HepG2 (cell line): ENCODE data around the gene MFN2. TPM values are rescaled to one million over a fixed set of nuclear protein-coding genes. Genes with fewer than 3 reads are reported as not detected.

ENCODE experiments used
- ATAC-seq: fragments of 200-7000 bp; cut with Tn5 transposase; 3 replicates; pipeline ENCODE4 v1.9.1; 2020; ENCODE audit warnings: mild to moderate bottlenecking, moderate library complexity
- BruUV-seq: library from RNA; stranded (reverse); fragments of 400-500 nt; replicated peaks from 2 replicates; lab custom pipeline; 2021; lab: Mats Ljungman, UMichigan
- CTCF ChIA-PET: fragments of 300-600 bp; formaldehyde crosslinking; extraction: SDS; loops from one replicate; lab custom pipeline; 2021; ENCODE audit warnings: low total read pairs, inconsistent platforms, low intra/inter-chr PET ratio; lab: Yijun Ruan, JAX
- POLR2A ChIA-PET: fragments of 350-600 bp; sonication (Branson Sonifier 250); formaldehyde crosslinking; loops from one replicate; lab custom pipeline; 2020; ENCODE audit warnings: antibody characterized with exemption, inconsistent platforms; lab: Yijun Ruan, JAX
- DNase-seq: peaks from one replicate; pipeline ENCODE4 v3.0.0-alpha.2; 2015; ENCODE audit warnings: low spot score
- FAIRE-seq: peaks from 3 replicates; lab custom pipeline; 2011; peaks lifted over from hg19 to GRCh38; lab: Jason Lieb, UNC
- H2AFZ ChIP-seq: one replicate; pipeline ENCODE4 v1.6.1; 2011; ENCODE audit warnings: low read length, inconsistent platforms
- H3K27ac ChIP-seq: fragments of 300-600 bp; 3 replicates; pipeline ENCODE4 v1.8.0; 2011; ENCODE audit warnings: mixed run types, mild to moderate bottlenecking, mixed read lengths, low read length, inconsistent platforms; ENCODE audit not compliant: insufficient read depth; ENCODE audit errors: extremely low read length
- H3K27me3 ChIP-seq, 2 experiments: fragments of 200-600 bp in 1 of 2; 2 replicates in 1 of 2; 3 replicates in 1 of 2; pipeline versions ENCODE4 v1.6.0 to v1.8.0; 2011; ENCODE audit warnings: low read length in 2 of 2, mild to moderate bottlenecking in 2 of 2, moderate library complexity in 2 of 2, inconsistent platforms in 1 of 2; ENCODE audit not compliant: insufficient read depth in 2 of 2, control insufficient read depth in 1 of 2
- H3K36me3 ChIP-seq, 2 experiments: fragments of 200-600 bp in 1 of 2; replicated peaks in 1 of 2; 2 replicates in 1 of 2; 3 replicates in 1 of 2; pipeline versions ENCODE4 v1.5.1 to v1.8.0; 2011; ENCODE audit warnings: low read length in 2 of 2, inconsistent platforms in 1 of 2; ENCODE audit not compliant: insufficient read depth in 2 of 2, control insufficient read depth in 1 of 2
- H3K4me1 ChIP-seq: 2 replicates; pipeline ENCODE4 v1.5.1; 2012; ENCODE audit warnings: low read length, inconsistent platforms; ENCODE audit not compliant: insufficient read depth
- H3K4me2 ChIP-seq: 2 replicates; pipeline ENCODE4 v1.6.0; 2011; ENCODE audit warnings: low read depth, low read length, inconsistent platforms
- H3K4me3 ChIP-seq, 3 experiments: fragments of 200-600 bp in 1 of 3; sonication (generic), shearing (Covaris generic) in 1 of 3; replicated peaks in 1 of 3; 2 replicates each; pipeline ENCODE4 v1.5.1; 2011 to 2016; ENCODE audit warnings: low read length in 3 of 3, inconsistent platforms in 2 of 3, low read depth in 2 of 3, mild to moderate bottlenecking in 2 of 3, control low read depth in 1 of 3, mixed read lengths in 1 of 3; ENCODE audit not compliant: insufficient read depth in 1 of 3
- H3K79me2 ChIP-seq: one replicate; pipeline ENCODE4 v1.6.1; 2011; ENCODE audit warnings: low read length, inconsistent platforms; ENCODE audit not compliant: insufficient read depth
- H3K9ac ChIP-seq: 2 replicates; pipeline ENCODE4 v1.6.0; 2011; ENCODE audit warnings: mild to moderate bottlenecking, low read depth, low read length, inconsistent platforms; ENCODE audit not compliant: insufficient read depth
- H3K9me3 ChIP-seq: 2 replicates; pipeline ENCODE4 v1.5.1; 2012; ENCODE audit warnings: mild to moderate bottlenecking, low read length
- H4K20me1 ChIP-seq: 2 replicates; pipeline ENCODE4 v1.6.0; 2011; ENCODE audit warnings: inconsistent platforms, mild to moderate bottlenecking, low read length, moderate library complexity; ENCODE audit not compliant: insufficient read depth
- AHR ChIP-seq: IDR thresholded peaks from 2 replicates; pipeline ENCODE4 v1.6.1; 2018; ENCODE audit warnings: missing genetic modification reagents, missing compliant biosample characterization
- GZF1 ChIP-seq: sonication (generic); formaldehyde crosslinking; IDR thresholded peaks from 2 replicates; pipeline ENCODE4 v1.5.1; 2020; ENCODE audit warnings: mild to moderate bottlenecking, missing genetic modification reagents
- KDM1A ChIP-seq: IDR thresholded peaks from 2 replicates; pipeline ENCODE4 v1.6.1; 2016; ENCODE audit warnings: missing compliant biosample characterization
- MAFG ChIP-seq: sonication (generic); formaldehyde crosslinking; IDR thresholded peaks from 2 replicates; pipeline ENCODE4 v1.5.1; 2020; ENCODE audit warnings: mild to moderate bottlenecking, missing genetic modification reagents
- ZSCAN31 ChIP-seq: sonication (generic); formaldehyde crosslinking; IDR thresholded peaks from 2 replicates; pipeline ENCODE4 v1.5.0; 2020; ENCODE audit warnings: low read depth, mild to moderate bottlenecking, missing genetic modification reagents
- WGBS: methylation state at CpG from one replicate; pipeline ENCODE4 v1.1.6; 2017; ENCODE audit warnings: low lambda C conversion rate; 5-methylcytosine and 5-hydroxymethylcytosine counted together
- in situ Hi-C: cut with HindIII; loops from 2 replicates; pipeline ENCODE4 v1.10.0; 2017; ENCODE audit warnings: low pct_unique_long_range_greater_than_20kb; ENCODE audit not compliant: extremely low pct_ligation_motif_present
- intact Hi-C: fragments of 100-400 bp; cut with micrococcal nuclease; formaldehyde crosslinking; loops from one replicate; pipeline ENCODE4 v1.10.0; 2022; ENCODE audit not compliant: unreplicated experiment
- polyA plus RNA-seq, 8 experiments: library from polyadenylated mRNA; depleted of rRNA in 3 of 8; stranded (reverse) in 7 of 8; unstranded in 1 of 8; fragments of >200 nt; fragmentation: Illumina TruSeq in 4 of 8; extraction: Trizol in 4 of 8; gene quantifications; 2 replicates each; pipeline versions ENCODE4 v1.2.1 to v1.2.3, GENCODE V29; 2011 to 2016; ENCODE audit warnings: low read depth in 4 of 8, missing spikeins in 1 of 8, mixed read lengths in 1 of 8; ENCODE audit not compliant: insufficient read depth in 1 of 8
- total RNA-seq, 5 experiments: library from RNA; depleted of rRNA; stranded (reverse); fragments of >200 nt; fragmentation: Illumina TruSeq; extraction: Trizol; gene quantifications; 2 replicates each; pipeline ENCODE4 v1.2.3, GENCODE V29; 2016; ENCODE audit warnings: low read depth in 1 of 5
- TF ChIP-seq, protein P1 (sequence below): IDR thresholded peaks from 2 replicates; pipeline ENCODE4 v1.6.1; 2016; ENCODE audit warnings: missing compliant biosample characterization, missing genetic modification reagents, borderline replicate concordance
- TF ChIP-seq, protein P2 (sequence below): IDR thresholded peaks from 2 replicates; pipeline ENCODE4 v1.6.1; 2012; ENCODE audit warnings: low read length, improper control_type of control experiment
- TF ChIP-seq, protein P3 (sequence below): sonication (generic); formaldehyde crosslinking; IDR thresholded peaks from 2 replicates; pipeline ENCODE4 v1.4.0; 2020; ENCODE audit warnings: missing genetic modification reagents, borderline replicate concordance
- TF ChIP-seq, protein P4 (sequence below): sonication (generic); formaldehyde crosslinking; IDR thresholded peaks from 2 replicates; pipeline ENCODE4 v1.4.0; 2020; ENCODE audit warnings: mild to moderate bottlenecking, missing genetic modification reagents, borderline replicate concordance

The MFN2 gene
- total and polyA plus RNA-seq, 2 of the 13 experiments (the other 11 are each of a cell fraction or from before 2014, with no cell fraction given): 38.7 to 60.9 TPM

DNA sequence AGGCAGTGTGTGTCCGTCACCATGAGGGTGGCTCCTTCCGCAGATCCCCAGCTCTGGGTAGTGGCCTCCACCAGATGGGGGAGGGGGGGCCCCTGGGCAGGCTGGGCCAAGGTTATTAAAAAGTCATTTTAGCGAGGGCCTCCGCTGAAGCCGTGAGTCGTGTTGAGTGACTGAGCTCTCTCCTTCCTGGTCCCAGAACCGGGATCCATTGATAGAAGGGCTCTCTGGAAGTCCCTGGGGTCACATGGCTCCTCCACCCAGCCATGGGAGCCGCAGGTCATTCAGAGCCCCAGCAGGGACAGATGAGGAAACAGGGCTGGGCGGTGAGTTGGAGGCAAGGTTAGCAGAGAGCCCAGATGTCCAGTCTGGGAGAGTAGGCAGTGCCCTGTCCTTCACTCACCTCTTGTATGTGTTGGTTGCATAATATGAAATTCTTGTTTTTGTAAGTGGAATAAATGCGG is 51.9 kb downstream of the MFN2 start:
- H3K36me3 ChIP-seq: peaks cover 11 to 19% of the 10 kb centered on the region in 2 experiments; a peak in 4 of 5 replicates
- FAIRE-seq (no peak), DNase-seq (no peak), ATAC-seq (no peak)
- H3K9me3 ChIP-seq: no peaks in the 10 kb centered on the region
- H3K27ac ChIP-seq: no peak overlapping the region
- no peak overlapping the region for H3K4me3 ChIP-seq
- no peaks in the 10 kb centered on the region for H3K79me2 ChIP-seq
- ChIA-PET CTCF (interaction anchor here (1.1 kb wide), 1 partner anchor 65 kb away, joined by 3 read pairs; no protein-coding TSS in a partner anchor), POLR2A (interaction anchor here (3.8 kb wide), 1 partner anchor 13 kb away, joined by 13 read pairs; the partner anchor contains the start of gene MIIP)
- intact Hi-C loops: no loop called here
- 93% methylated on average over 2 of the region's 10 CpGs for WGBS
- H2AFZ ChIP-seq: no peak overlapping the region
- H3K27me3 ChIP-seq: no peaks in the 10 kb centered on the region
- H3K4me2 ChIP-seq: no peak overlapping the region
- BruUV-seq: no TSS peak
- H3K9ac ChIP-seq: no peak overlapping the region
- in situ Hi-C loops: no loop called here
- no peaks in the 10 kb centered on the region for H4K20me1 ChIP-seq
- peaks cover 25% of the 10 kb centered on the region for H3K4me1 ChIP-seq
- TF ChIP-seq, protein P1, sequence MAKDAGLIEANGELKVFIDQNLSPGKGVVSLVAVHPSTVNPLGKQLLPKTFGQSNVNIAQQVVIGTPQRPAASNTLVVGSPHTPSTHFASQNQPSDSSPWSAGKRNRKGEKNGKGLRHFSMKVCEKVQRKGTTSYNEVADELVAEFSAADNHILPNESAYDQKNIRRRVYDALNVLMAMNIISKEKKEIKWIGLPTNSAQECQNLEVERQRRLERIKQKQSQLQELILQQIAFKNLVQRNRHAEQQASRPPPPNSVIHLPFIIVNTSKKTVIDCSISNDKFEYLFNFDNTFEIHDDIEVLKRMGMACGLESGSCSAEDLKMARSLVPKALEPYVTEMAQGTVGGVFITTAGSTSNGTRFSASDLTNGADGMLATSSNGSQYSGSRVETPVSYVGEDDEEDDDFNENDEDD (CRISPR knock-in tag): no peak
- TF ChIP-seq, protein P2, sequence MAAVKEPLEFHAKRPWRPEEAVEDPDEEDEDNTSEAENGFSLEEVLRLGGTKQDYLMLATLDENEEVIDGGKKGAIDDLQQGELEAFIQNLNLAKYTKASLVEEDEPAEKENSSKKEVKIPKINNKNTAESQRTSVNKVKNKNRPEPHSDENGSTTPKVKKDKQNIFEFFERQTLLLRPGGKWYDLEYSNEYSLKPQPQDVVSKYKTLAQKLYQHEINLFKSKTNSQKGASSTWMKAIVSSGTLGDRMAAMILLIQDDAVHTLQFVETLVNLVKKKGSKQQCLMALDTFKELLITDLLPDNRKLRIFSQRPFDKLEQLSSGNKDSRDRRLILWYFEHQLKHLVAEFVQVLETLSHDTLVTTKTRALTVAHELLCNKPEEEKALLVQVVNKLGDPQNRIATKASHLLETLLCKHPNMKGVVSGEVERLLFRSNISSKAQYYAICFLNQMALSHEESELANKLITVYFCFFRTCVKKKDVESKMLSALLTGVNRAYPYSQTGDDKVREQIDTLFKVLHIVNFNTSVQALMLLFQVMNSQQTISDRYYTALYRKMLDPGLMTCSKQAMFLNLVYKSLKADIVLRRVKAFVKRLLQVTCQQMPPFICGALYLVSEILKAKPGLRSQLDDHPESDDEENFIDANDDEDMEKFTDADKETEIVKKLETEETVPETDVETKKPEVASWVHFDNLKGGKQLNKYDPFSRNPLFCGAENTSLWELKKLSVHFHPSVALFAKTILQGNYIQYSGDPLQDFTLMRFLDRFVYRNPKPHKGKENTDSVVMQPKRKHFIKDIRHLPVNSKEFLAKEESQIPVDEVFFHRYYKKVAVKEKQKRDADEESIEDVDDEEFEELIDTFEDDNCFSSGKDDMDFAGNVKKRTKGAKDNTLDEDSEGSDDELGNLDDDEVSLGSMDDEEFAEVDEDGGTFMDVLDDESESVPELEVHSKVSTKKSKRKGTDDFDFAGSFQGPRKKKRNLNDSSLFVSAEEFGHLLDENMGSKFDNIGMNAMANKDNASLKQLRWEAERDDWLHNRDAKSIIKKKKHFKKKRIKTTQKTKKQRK: no peak
- TF ChIP-seq AHR (CRISPR knock-in tag) (no peak), GZF1 (CRISPR knock-in tag) (no peak), ZSCAN31 (CRISPR knock-in tag) (no peak), KDM1A (CRISPR knock-in tag) (no peak), MAFG (no peak)
- TF ChIP-seq, protein P3, sequence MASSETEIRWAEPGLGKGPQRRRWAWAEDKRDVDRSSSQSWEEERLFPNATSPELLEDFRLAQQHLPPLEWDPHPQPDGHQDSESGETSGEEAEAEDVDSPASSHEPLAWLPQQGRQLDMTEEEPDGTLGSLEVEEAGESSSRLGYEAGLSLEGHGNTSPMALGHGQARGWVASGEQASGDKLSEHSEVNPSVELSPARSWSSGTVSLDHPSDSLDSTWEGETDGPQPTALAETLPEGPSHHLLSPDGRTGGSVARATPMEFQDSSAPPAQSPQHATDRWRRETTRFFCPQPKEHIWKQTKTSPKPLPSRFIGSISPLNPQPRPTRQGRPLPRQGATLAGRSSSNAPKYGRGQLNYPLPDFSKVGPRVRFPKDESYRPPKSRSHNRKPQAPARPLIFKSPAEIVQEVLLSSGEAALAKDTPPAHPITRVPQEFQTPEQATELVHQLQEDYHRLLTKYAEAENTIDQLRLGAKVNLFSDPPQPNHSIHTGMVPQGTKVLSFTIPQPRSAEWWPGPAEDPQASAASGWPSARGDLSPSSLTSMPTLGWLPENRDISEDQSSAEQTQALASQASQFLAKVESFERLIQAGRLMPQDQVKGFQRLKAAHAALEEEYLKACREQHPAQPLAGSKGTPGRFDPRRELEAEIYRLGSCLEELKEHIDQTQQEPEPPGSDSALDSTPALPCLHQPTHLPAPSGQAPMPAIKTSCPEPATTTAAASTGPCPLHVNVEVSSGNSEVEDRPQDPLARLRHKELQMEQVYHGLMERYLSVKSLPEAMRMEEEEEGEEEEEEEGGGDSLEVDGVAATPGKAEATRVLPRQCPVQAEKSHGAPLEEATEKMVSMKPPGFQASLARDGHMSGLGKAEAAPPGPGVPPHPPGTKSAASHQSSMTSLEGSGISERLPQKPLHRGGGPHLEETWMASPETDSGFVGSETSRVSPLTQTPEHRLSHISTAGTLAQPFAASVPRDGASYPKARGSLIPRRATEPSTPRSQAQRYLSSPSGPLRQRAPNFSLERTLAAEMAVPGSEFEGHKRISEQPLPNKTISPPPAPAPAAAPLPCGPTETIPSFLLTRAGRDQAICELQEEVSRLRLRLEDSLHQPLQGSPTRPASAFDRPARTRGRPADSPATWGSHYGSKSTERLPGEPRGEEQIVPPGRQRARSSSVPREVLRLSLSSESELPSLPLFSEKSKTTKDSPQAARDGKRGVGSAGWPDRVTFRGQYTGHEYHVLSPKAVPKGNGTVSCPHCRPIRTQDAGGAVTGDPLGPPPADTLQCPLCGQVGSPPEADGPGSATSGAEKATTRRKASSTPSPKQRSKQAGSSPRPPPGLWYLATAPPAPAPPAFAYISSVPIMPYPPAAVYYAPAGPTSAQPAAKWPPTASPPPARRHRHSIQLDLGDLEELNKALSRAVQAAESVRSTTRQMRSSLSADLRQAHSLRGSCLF (CRISPR knock-in tag): no peak
- TF ChIP-seq, protein P4, sequence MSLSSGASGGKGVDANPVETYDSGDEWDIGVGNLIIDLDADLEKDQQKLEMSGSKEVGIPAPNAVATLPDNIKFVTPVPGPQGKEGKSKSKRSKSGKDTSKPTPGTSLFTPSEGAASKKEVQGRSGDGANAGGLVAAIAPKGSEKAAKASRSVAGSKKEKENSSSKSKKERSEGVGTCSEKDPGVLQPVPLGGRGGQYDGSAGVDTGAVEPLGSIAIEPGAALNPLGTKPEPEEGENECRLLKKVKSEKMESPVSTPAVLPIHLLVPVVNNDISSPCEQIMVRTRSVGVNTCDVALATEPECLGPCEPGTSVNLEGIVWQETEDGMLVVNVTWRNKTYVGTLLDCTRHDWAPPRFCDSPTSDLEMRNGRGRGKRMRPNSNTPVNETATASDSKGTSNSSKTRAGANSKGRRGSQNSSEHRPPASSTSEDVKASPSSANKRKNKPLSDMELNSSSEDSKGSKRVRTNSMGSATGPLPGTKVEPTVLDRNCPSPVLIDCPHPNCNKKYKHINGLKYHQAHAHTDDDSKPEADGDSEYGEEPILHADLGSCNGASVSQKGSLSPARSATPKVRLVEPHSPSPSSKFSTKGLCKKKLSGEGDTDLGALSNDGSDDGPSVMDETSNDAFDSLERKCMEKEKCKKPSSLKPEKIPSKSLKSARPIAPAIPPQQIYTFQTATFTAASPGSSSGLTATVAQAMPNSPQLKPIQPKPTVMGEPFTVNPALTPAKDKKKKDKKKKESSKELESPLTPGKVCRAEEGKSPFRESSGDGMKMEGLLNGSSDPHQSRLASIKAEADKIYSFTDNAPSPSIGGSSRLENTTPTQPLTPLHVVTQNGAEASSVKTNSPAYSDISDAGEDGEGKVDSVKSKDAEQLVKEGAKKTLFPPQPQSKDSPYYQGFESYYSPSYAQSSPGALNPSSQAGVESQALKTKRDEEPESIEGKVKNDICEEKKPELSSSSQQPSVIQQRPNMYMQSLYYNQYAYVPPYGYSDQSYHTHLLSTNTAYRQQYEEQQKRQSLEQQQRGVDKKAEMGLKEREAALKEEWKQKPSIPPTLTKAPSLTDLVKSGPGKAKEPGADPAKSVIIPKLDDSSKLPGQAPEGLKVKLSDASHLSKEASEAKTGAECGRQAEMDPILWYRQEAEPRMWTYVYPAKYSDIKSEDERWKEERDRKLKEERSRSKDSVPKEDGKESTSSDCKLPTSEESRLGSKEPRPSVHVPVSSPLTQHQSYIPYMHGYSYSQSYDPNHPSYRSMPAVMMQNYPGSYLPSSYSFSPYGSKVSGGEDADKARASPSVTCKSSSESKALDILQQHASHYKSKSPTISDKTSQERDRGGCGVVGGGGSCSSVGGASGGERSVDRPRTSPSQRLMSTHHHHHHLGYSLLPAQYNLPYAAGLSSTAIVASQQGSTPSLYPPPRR (CRISPR knock-in tag): no peak
